ENCODE data around the gene CIROP. TPM values are rescaled to one million over a fixed set of nuclear protein-coding genes. Genes with fewer than 3 reads are reported as not detected.
A peak's percentile ranks its signal among the peaks of the same experiment; 100 is the strongest.

CIROP gene
- total RNA-seq, 1 experiment from 2014 or later, result not detected

GRCh38 chr14:23121361-23121771 is 16.6 kb upstream of the CIROP start:
- Histone ChIP-seq H4K5ac (ENCODE audit: insufficient read length, low read depth, low read length) (no peak overlapping the region), H2AFZ (ENCODE audit: low read length) (no peak overlapping the region), H3K23ac (ENCODE audit: insufficient read length, low read depth, low read length) (no peak overlapping the region), H3K9ac (ENCODE audit: extremely low read depth, insufficient read length, low read length) (no peak overlapping the region), H3K79me2 (ENCODE audit: insufficient read depth, low read length) (no peaks in the 10 kb centered on the region), H2BK5ac (ENCODE audit: insufficient read length, low read length) (no peak overlapping the region), H3T11ph (ENCODE audit: low read length) (no peak overlapping the region), H3K4me2 (ENCODE audit: insufficient read depth, insufficient read length, low read length) (no peak overlapping the region), H2BK12ac (ENCODE audit: insufficient read length, low read depth, low read length) (no peak overlapping the region), H3K27me3 (ENCODE audit: insufficient read depth, low read length) (no peaks in the 10 kb centered on the region), H3K9me3 (ENCODE audit: control insufficient read depth, low read depth, low read length) (no peaks in the 10 kb centered on the region), H3K14ac (ENCODE audit: insufficient read depth, low read length) (peak overlapping the region; percentile 58; the same call in 1 of the 2 replicates), H2BK20ac (ENCODE audit: low read depth, low read length, poor library complexity, severe bottlenecking) (no peak overlapping the region), H2AK5ac (ENCODE audit: insufficient read length, low read length) (no peak overlapping the region), H4K91ac (ENCODE audit: insufficient read length, low read depth, low read length) (no peak overlapping the region), H4K20me1 (ENCODE audit: control insufficient read depth, insufficient read depth, insufficient read length) (no peaks in the 10 kb centered on the region), H3K79me1 (ENCODE audit: insufficient read depth, low read depth, low read length, poor library complexity, severe bottlenecking) (no peaks in the 10 kb centered on the region), H3K4me1 (ENCODE audit: insufficient read depth, low read length) (peaks cover 11% of the 10 kb centered on the region), H3K27ac (ENCODE audit: insufficient read length, low read depth, low read length) (peak overlapping the region; percentile 14), H4K8ac (replicated peaks; ENCODE audit: insufficient read length, low read depth, low read length) (no peak overlapping the region), H2BK120ac (ENCODE audit: low read depth, low read length, poor library complexity, severe bottlenecking) (no peak overlapping the region), H3K4ac (ENCODE audit: low read depth, low read length) (no peak overlapping the region), H2BK15ac (ENCODE audit: low read depth, low read length) (no peak overlapping the region), H3K18ac (ENCODE audit: insufficient read length, low read depth, low read length) (no peak overlapping the region), H3K23me2 (ENCODE audit: insufficient read length, low read depth, low read length, poor library complexity, severe bottlenecking) (no peaks in the 10 kb centered on the region), H3K56ac (ENCODE audit: insufficient read length, low read depth, low read length) (no peak overlapping the region)
- no peak for DNase-seq
- TF ChIP-seq CTCF (conservative IDR thresholded peaks at IDR 0.05), result no peak
- WGBS (ENCODE audit: extremely low coverage, insufficient read length, low lambda C conversion rate), result no CpG with 5 or more reads among the region's 6 CpGs
- Mint-ChIP-seq H3K4me3 (peak overlapping the region in 1 of 2 experiments; percentile 67; a peak in 3 of 5 replicates), H3K4me1 (peaks cover 55 to 62% of the 10 kb centered on the region in 2 experiments), H3K27ac (peak overlapping the region; percentile 9 to 82 (median 33); a peak in 5 of 7 replicates), H3K27me3 (ENCODE audit: low read depth) (peaks cover 6% of the 10 kb centered on the region), H3K36me3 (ENCODE audit: insufficient read depth in 1 of 3, low read depth in 3 of 3) (peaks cover 0 to 2% (median 2%) of the 10 kb centered on the region in 3 experiments; a peak in 3 of 7 replicates), H3K9me3 (no peaks in the 10 kb centered on the region)

Data from H9 (cell line).